ENCODE data around the gene EMCN.

Gene EMCN

DNA sequence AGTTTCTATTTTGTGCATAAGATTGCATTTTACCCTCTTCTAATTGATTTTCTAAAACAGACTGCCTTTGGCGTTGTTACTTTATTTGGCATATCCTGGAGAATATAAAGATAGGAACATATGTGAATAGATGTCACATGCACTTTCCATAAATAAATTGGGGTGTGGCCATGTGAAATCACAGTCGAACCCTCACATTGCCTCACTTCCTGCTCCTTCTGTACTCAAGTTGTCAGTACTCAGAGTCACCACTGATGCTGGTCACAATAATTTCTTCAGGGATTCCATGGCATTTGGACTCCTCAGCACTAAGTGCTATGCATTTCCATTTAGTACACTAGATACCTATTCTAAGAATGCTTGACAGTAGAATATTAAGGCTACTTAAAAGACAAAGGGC is 1.4 kb upstream of the EMCN start:
- Histone ChIP-seq H3K4ac (ENCODE audit: low read depth, low read length) (no peak overlapping the region), H3K4me3 (ENCODE audit: low read depth, low read length) (no peak overlapping the region), H2BK12ac (ENCODE audit: low read length) (no peak overlapping the region), H3K79me2 (ENCODE audit: control insufficient read depth, insufficient read depth, low read length, poor library complexity) (no peaks in the 10 kb centered on the region), H4K12ac (ENCODE audit: low read depth, low read length) (no peak overlapping the region), H2AK5ac (ENCODE audit: low read length) (no peak overlapping the region), H3K27ac (ENCODE audit: low read depth, low read length) (no peak overlapping the region), H3K4me2 (ENCODE audit: low read length) (no peak overlapping the region), H4K8ac (ENCODE audit: low read depth, low read length) (no peak overlapping the region), H3K14ac (ENCODE audit: low read length) (no peak overlapping the region), H3K23ac (ENCODE audit: low read length) (no peak overlapping the region), H3K4me1 (ENCODE audit: control insufficient read depth in 1 of 2, insufficient read depth in 2 of 2, low read length in 2 of 2) (no peaks in the 10 kb centered on the region), H3K9ac (ENCODE audit: low read length) (no peak overlapping the region), H3K9me3 (ENCODE audit: insufficient read depth, low read depth, low read length) (no peaks in the 10 kb centered on the region), H3K79me1 (ENCODE audit: low read length) (no peaks in the 10 kb centered on the region), H2BK5ac (ENCODE audit: low read depth, low read length, poor library complexity) (no peak overlapping the region), H4K91ac (ENCODE audit: low read depth, low read length) (no peak overlapping the region), H3K27me3 (ENCODE audit: insufficient read depth, low read length) (no peaks in the 10 kb centered on the region), H3K18ac (ENCODE audit: low read length) (no peak overlapping the region), H3K36me3 (ENCODE audit: control insufficient read depth in 1 of 2, insufficient read depth in 2 of 2, low read length in 2 of 2) (no peaks in the 10 kb centered on the region), H2BK120ac (ENCODE audit: insufficient read depth, low read length, poor library complexity) (no peak overlapping the region), H2AFZ (ENCODE audit: insufficient read depth, low read length, poor library complexity) (no peak overlapping the region)
- WGBS (ENCODE audit: extremely low coverage, insufficient coverage, insufficient read length) = no CpG with 5 or more reads among the region's 2 CpGs
- no peak for DNase-seq

GRCh38 chr4:100516225-100516624 is 1.6 kb downstream of the EMCN start:
- Histone ChIP-seq H3K23ac (ENCODE audit: low read length) (no peak overlapping the region), H4K12ac (ENCODE audit: low read depth, low read length) (no peak overlapping the region), H4K8ac (ENCODE audit: low read depth, low read length) (no peak overlapping the region), H2BK120ac (ENCODE audit: insufficient read depth, low read length, poor library complexity) (no peak overlapping the region), H2AFZ (ENCODE audit: insufficient read depth, low read length, poor library complexity) (no peak overlapping the region), H3K4ac (ENCODE audit: low read depth, low read length) (no peak overlapping the region), H3K79me1 (ENCODE audit: low read length) (no peaks in the 10 kb centered on the region), H3K27ac (ENCODE audit: low read depth, low read length) (no peak overlapping the region), H2BK5ac (ENCODE audit: low read depth, low read length, poor library complexity) (no peak overlapping the region), H3K14ac (ENCODE audit: low read length) (no peak overlapping the region), H3K27me3 (ENCODE audit: insufficient read depth, low read length) (no peaks in the 10 kb centered on the region), H3K36me3 (ENCODE audit: control insufficient read depth in 1 of 2, insufficient read depth in 2 of 2, low read length in 2 of 2) (no peaks in the 10 kb centered on the region), H2AK5ac (ENCODE audit: low read length) (no peak overlapping the region), H2BK12ac (ENCODE audit: low read length) (no peak overlapping the region), H3K9me3 (ENCODE audit: insufficient read depth, low read depth, low read length) (no peaks in the 10 kb centered on the region), H3K79me2 (ENCODE audit: control insufficient read depth, insufficient read depth, low read length, poor library complexity) (no peaks in the 10 kb centered on the region), H3K4me3 (ENCODE audit: low read depth, low read length) (no peak overlapping the region), H3K18ac (ENCODE audit: low read length) (no peak overlapping the region), H3K4me1 (ENCODE audit: control insufficient read depth in 1 of 2, insufficient read depth in 2 of 2, low read length in 2 of 2) (no peaks in the 10 kb centered on the region), H3K9ac (ENCODE audit: low read length) (no peak overlapping the region), H3K4me2 (ENCODE audit: low read length) (no peak overlapping the region), H4K91ac (ENCODE audit: low read depth, low read length) (no peak overlapping the region)
- DNase-seq = no peak
- WGBS (ENCODE audit: extremely low coverage, insufficient coverage, insufficient read length) = no CpG with 5 or more reads among the region's 7 CpGs

- DNase-seq = peak in 1 of 2 donors; percentile 12
- H4K12ac ChIP-seq (ENCODE audit: low read depth, low read length) = no peak overlapping the region
- WGBS (ENCODE audit: extremely low coverage, insufficient coverage, insufficient read length) = no CpG with 5 or more reads among the region's 5 CpGs
Measured at GRCh38 chr4:100511896-100512295, 5.9 kb downstream of the EMCN start.

DNA sequence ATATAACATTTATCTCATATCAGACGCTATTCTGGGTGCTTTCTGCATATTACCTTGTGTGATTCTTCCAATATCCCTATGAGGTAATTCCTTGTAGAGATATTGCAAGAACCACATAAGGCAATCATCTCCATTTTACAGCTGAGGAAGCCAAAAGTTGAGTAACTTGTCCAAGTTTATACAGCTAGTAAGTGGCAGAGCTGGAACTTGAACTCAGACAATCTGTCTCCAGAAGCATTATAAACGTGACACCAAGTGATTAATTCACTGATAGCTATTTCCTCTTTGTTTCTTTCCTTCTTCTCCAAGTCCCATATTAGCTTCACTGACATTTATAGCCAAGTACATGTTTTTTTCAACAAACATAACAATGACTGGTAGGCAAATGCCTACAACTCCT is 7.3 kb downstream of the EMCN start:
- no peak overlapping the region for H3K4ac ChIP-seq (ENCODE audit: low read depth, low read length)
- no peak overlapping the region for H2AK5ac ChIP-seq (ENCODE audit: low read length)
- no peak overlapping the region for H3K9ac ChIP-seq (ENCODE audit: low read length)
- H3K79me1 ChIP-seq (ENCODE audit: low read length) = no peaks in the 10 kb centered on the region
- H3K27ac ChIP-seq (ENCODE audit: low read depth, low read length) = no peak overlapping the region
- H2BK12ac ChIP-seq (ENCODE audit: low read length) = no peak overlapping the region
- no peaks in the 10 kb centered on the region for H3K36me3 ChIP-seq (ENCODE audit: control insufficient read depth in 1 of 2, insufficient read depth in 2 of 2, low read length in 2 of 2)
- H3K18ac ChIP-seq (ENCODE audit: low read length) = no peak overlapping the region
- no peaks in the 10 kb centered on the region for H3K79me2 ChIP-seq (ENCODE audit: control insufficient read depth, insufficient read depth, low read length, poor library complexity)
- no peak overlapping the region for H3K4me3 ChIP-seq (ENCODE audit: low read depth, low read length)
- no peaks in the 10 kb centered on the region for H3K4me1 ChIP-seq (ENCODE audit: control insufficient read depth in 1 of 2, insufficient read depth in 2 of 2, low read length in 2 of 2)
- no peak overlapping the region for H2BK120ac ChIP-seq (ENCODE audit: insufficient read depth, low read length, poor library complexity)
- no peak overlapping the region for H2AFZ ChIP-seq (ENCODE audit: insufficient read depth, low read length, poor library complexity)
- H3K4me2 ChIP-seq (ENCODE audit: low read length) = no peak overlapping the region
- no peak for DNase-seq
- H3K9me3 ChIP-seq (ENCODE audit: insufficient read depth, low read depth, low read length) = no peaks in the 10 kb centered on the region
- no peak overlapping the region for H4K12ac ChIP-seq (ENCODE audit: low read depth, low read length)
- no peak overlapping the region for H4K8ac ChIP-seq (ENCODE audit: low read depth, low read length)
- H2BK5ac ChIP-seq (ENCODE audit: low read depth, low read length, poor library complexity) = no peak overlapping the region
- H3K23ac ChIP-seq (ENCODE audit: low read length) = no peak overlapping the region
- H3K14ac ChIP-seq (ENCODE audit: low read length) = no peak overlapping the region
- WGBS (ENCODE audit: extremely low coverage, insufficient coverage, insufficient read length) = no CpG with 5 or more reads among the region's 2 CpGs
- no peaks in the 10 kb centered on the region for H3K27me3 ChIP-seq (ENCODE audit: insufficient read depth, low read length)
- H4K91ac ChIP-seq (ENCODE audit: low read depth, low read length) = no peak overlapping the region

More at GRCh38 chr4:100511896-100512295, 5.9 kb downstream of the EMCN start:
- Histone ChIP-seq H2AFZ (ENCODE audit: insufficient read depth, low read length, poor library complexity) (no peak overlapping the region), H3K14ac (ENCODE audit: low read length) (no peak overlapping the region), H2AK5ac (ENCODE audit: low read length) (no peak overlapping the region), H3K23ac (ENCODE audit: low read length) (no peak overlapping the region), H3K27ac (ENCODE audit: low read depth, low read length) (no peak overlapping the region), H3K79me1 (ENCODE audit: low read length) (no peaks in the 10 kb centered on the region), H3K4me3 (ENCODE audit: low read depth, low read length) (no peak overlapping the region), H3K4ac (ENCODE audit: low read depth, low read length) (no peak overlapping the region), H3K36me3 (ENCODE audit: control insufficient read depth in 1 of 2, insufficient read depth in 2 of 2, low read length in 2 of 2) (no peaks in the 10 kb centered on the region), H3K4me1 (ENCODE audit: control insufficient read depth in 1 of 2, insufficient read depth in 2 of 2, low read length in 2 of 2) (no peaks in the 10 kb centered on the region), H3K27me3 (ENCODE audit: insufficient read depth, low read length) (no peaks in the 10 kb centered on the region), H3K4me2 (ENCODE audit: low read length) (no peak overlapping the region), H3K18ac (ENCODE audit: low read length) (no peak overlapping the region), H3K9ac (ENCODE audit: low read length) (no peak overlapping the region), H2BK120ac (ENCODE audit: insufficient read depth, low read length, poor library complexity) (no peak overlapping the region), H3K79me2 (ENCODE audit: control insufficient read depth, insufficient read depth, low read length, poor library complexity) (no peaks in the 10 kb centered on the region), H4K8ac (ENCODE audit: low read depth, low read length) (no peak overlapping the region), H2BK5ac (ENCODE audit: low read depth, low read length, poor library complexity) (no peak overlapping the region), H4K91ac (ENCODE audit: low read depth, low read length) (no peak overlapping the region), H2BK12ac (ENCODE audit: low read length) (no peak overlapping the region), H3K9me3 (ENCODE audit: insufficient read depth, low read depth, low read length) (no peaks in the 10 kb centered on the region)

All from trophoblast cell (in vitro differentiated cells and primary cell).